Activated CD4-positive, alpha-beta T cell treated with anti-CD3 and anti-CD28 coated beads for 36 hours (primary cell): ENCODE data around the gene DPM3. TPM values are rescaled to one million over a fixed set of nuclear protein-coding genes. Genes with fewer than 3 reads are reported as not detected.

Experiments
- ATAC-seq: fragments of 200-7000 bp; cut with Tn5 transposase; one replicate; pipeline ENCODE4 v1.10.0; 2021; ENCODE audit warnings: mild to moderate bottlenecking, moderate library complexity
- CTCF ChIA-PET: fragments of 350-600 bp; sonication (Branson Sonifier 250); formaldehyde crosslinking; loops from one replicate; lab custom pipeline; 2021; ENCODE audit warnings: antibody characterized with exemption; lab: Charles Lee
- POLR2A ChIA-PET: fragments of 350-600 bp; sonication (Branson Sonifier 250); formaldehyde crosslinking; loops from one replicate; lab custom pipeline; 2021; ENCODE audit warnings: antibody characterized with exemption, inconsistent platforms; lab: Charles Lee
- DNase-seq: peaks from one replicate; pipeline ENCODE4 v3.0.0-alpha.2; 2020
- H3K27ac Mint-ChIP-seq: one replicate; pipeline ENCODE4 v1.8.0; 2021; ENCODE audit warnings: mixed read lengths
- H3K27me3 Mint-ChIP-seq: one replicate; pipeline ENCODE4 v1.8.0; 2021; ENCODE audit warnings: mixed read lengths
- H3K36me3 Mint-ChIP-seq: one replicate; pipeline ENCODE4 v1.8.0; 2021; ENCODE audit warnings: low read depth, mixed read lengths
- H3K4me1 Mint-ChIP-seq: one replicate; pipeline ENCODE4 v1.8.0; 2021; ENCODE audit warnings: mixed read lengths
- H3K4me3 Mint-ChIP-seq: one replicate; pipeline ENCODE4 v1.8.0; 2021; ENCODE audit warnings: mild to moderate bottlenecking, moderate library complexity, mixed read lengths
- H3K9me3 Mint-ChIP-seq: one replicate; pipeline ENCODE4 v1.8.0; 2021; ENCODE audit warnings: low read depth, mixed read lengths
- intact Hi-C, 2 experiments: fragments of 100-400 bp; cut with DNase I in 1 of 2; cut with micrococcal nuclease in 1 of 2; formaldehyde crosslinking; loops; one replicate each; pipeline versions ENCODE4 v1.14.2 to v1.15.1; 2022 to 2024; cut with DNase I, micrococcal nuclease
- total RNA-seq, 2 experiments: library from RNA; stranded (reverse); gene quantifications; one replicate each; pipeline ENCODE4 v1.2.3, GENCODE V29; 2021

DPM3 gene
- total RNA-seq, 2 experiments from 2014 or later, result 29.8 to 34.3 TPM

GRCh38 chr1:155183775-155184221 lies 43.5 kb upstream of the DPM3 start:
- Mint-ChIP-seq H3K36me3 (peaks cover 13% of the 10 kb centered on the region), H3K27me3 (no peaks in the 10 kb centered on the region), H3K27ac (no peak overlapping the region), H3K4me1 (peaks cover 3% of the 10 kb centered on the region), H3K9me3 (no peaks in the 10 kb centered on the region), H3K4me3 (no peak overlapping the region)
- POLR2A ChIA-PET, result interaction anchor here (0.7 kb wide), 1 partner anchor 375 kb away, joined by 3 read pairs; no protein-coding TSS in a partner anchor
- DNase-seq (no peak), ATAC-seq (no peak)
- intact Hi-C loops, result no loop called here
- CTCF ChIA-PET, result interaction anchor here (0.9 kb wide), 1 partner anchor 11 kb away, joined by 3 read pairs; the partner anchor contains the start of gene KRTCAP2

- Mint-ChIP-seq H3K36me3 (peaks cover 16% of the 10 kb centered on the region), H3K9me3 (no peaks in the 10 kb centered on the region), H3K4me1 (peaks cover under 1% of the 10 kb centered on the region), H3K4me3 (no peak overlapping the region), H3K27ac (no peak overlapping the region), H3K27me3 (no peaks in the 10 kb centered on the region)
- intact Hi-C loops, result no loop called here
- ChIA-PET POLR2A (no interaction called here), CTCF (no interaction called here)
- ATAC-seq, result no peak
- no peak for DNase-seq
Measured at GRCh38 chr1:155182052-155182550, 41.8 kb upstream of the DPM3 start.

GRCh38 chr1:155181371-155182051 lies 41.2 kb upstream of the DPM3 start:
- H3K9me3 Mint-ChIP-seq, result no peaks in the 10 kb centered on the region
- ChIA-PET POLR2A (no interaction called here), CTCF (no interaction called here)
- DNase-seq (no peak), ATAC-seq (no peak)
- intact Hi-C loops, result no loop called here
- peaks cover 21% of the 10 kb centered on the region for H3K36me3 Mint-ChIP-seq
- no peak overlapping the region for H3K27ac Mint-ChIP-seq
- H3K4me3 Mint-ChIP-seq, result no peak overlapping the region
- H3K4me1 Mint-ChIP-seq, result peaks cover 6% of the 10 kb centered on the region
- no peaks in the 10 kb centered on the region for H3K27me3 Mint-ChIP-seq

GRCh38 chr1:155179112-155180031 lies 39.0 kb upstream of the DPM3 start:
- Mint-ChIP-seq H3K4me1 (peaks cover 25% of the 10 kb centered on the region), H3K9me3 (no peaks in the 10 kb centered on the region), H3K27me3 (no peaks in the 10 kb centered on the region), H3K36me3 (peaks cover 21% of the 10 kb centered on the region), H3K4me3 (no peak overlapping the region), H3K27ac (no peak overlapping the region)
- intact Hi-C loops, result no loop called here
- ChIA-PET CTCF (interaction anchor here (0.8 to 2.0 kb wide), 3 partner anchors 13 to 71 kb away, joined by 3 to 7 read pairs (median 4); no protein-coding TSS in a partner anchor), POLR2A (no interaction called here)
- DNase-seq (peak; percentile 4), ATAC-seq (no peak)

GRCh38 chr1:155178441-155179111 lies 38.2 kb upstream of the DPM3 start:
- intact Hi-C loops, result no loop called here
- peak; percentile 5 for DNase-seq

GRCh38 chr1:155177918-155178281 lies 37.6 kb upstream of the DPM3 start:
- Mint-ChIP-seq H3K27me3 (no peaks in the 10 kb centered on the region), H3K4me3 (no peak overlapping the region), H3K27ac (no peak overlapping the region), H3K4me1 (peaks cover 37% of the 10 kb centered on the region), H3K9me3 (no peaks in the 10 kb centered on the region), H3K36me3 (peaks cover 23% of the 10 kb centered on the region)
- ATAC-seq (no peak), DNase-seq (peak; percentile 3)
- CTCF ChIA-PET, result interaction anchor here (0.6 to 1.6 kb wide), 7 partner anchors 11 to 143 kb away, joined by 3 to 20 read pairs (median 4); partner anchors contain the start of gene RUSC1
- intact Hi-C loops, result loop anchor here in 1 of 2 experiments (2.0 kb wide), 1 partner anchor 15 kb away; no protein-coding TSS in a partner anchor
- POLR2A ChIA-PET, result interaction anchor here (1.2 kb wide), 1 partner anchor 17 kb away, joined by 3 read pairs; no protein-coding TSS in a partner anchor

More at GRCh38 chr1:155178441-155179111, 38.2 kb upstream of the DPM3 start:
- CTCF ChIA-PET, result interaction anchor here (0.6 to 2.0 kb wide), 7 partner anchors 11 to 142 kb away, joined by 3 to 20 read pairs (median 4); partner anchors contain the start of gene RUSC1
- Mint-ChIP-seq H3K27me3 (no peaks in the 10 kb centered on the region), H3K27ac (no peak overlapping the region), H3K9me3 (no peaks in the 10 kb centered on the region), H3K4me3 (no peak overlapping the region), H3K4me1 (peaks cover 31% of the 10 kb centered on the region), H3K36me3 (peaks cover 21% of the 10 kb centered on the region)
- ATAC-seq, result no peak
- POLR2A ChIA-PET, result no interaction called here

GRCh38 chr1:155177192-155177917 lies 37.0 kb upstream of the DPM3 start:
- Mint-ChIP-seq H3K27ac (no peak overlapping the region), H3K9me3 (no peaks in the 10 kb centered on the region), H3K4me3 (no peak overlapping the region), H3K27me3 (no peaks in the 10 kb centered on the region), H3K36me3 (peaks cover 26% of the 10 kb centered on the region), H3K4me1 (peaks cover 39% of the 10 kb centered on the region)
- DNase-seq, result peak; percentile 2
- intact Hi-C loops, result loop anchor here in 1 of 2 experiments (2.0 kb wide), 1 partner anchor 15 kb away; no protein-coding TSS in a partner anchor
- no peak for ATAC-seq
- CTCF ChIA-PET, result interaction anchor here (0.7 to 6.6 kb wide), 7 partner anchors 10 to 210 kb away, joined by 3 to 72 read pairs (median 8); partner anchors contain the start of gene RUSC1
- POLR2A ChIA-PET, result interaction anchor here (1.2 kb wide), 1 partner anchor 17 kb away, joined by 3 read pairs; no protein-coding TSS in a partner anchor

- H3K36me3 Mint-ChIP-seq, result peaks cover 32% of the 10 kb centered on the region
- CTCF ChIA-PET, result interaction anchor here (0.6 to 6.6 kb wide), 8 partner anchors 9 to 210 kb away, joined by 3 to 75 read pairs (median 14); partner anchors contain the start of gene SLC50A1
- peak overlapping the region; percentile 98 for H3K4me3 Mint-ChIP-seq
- no peaks in the 10 kb centered on the region for H3K27me3 Mint-ChIP-seq
- peaks cover 45% of the 10 kb centered on the region for H3K4me1 Mint-ChIP-seq
- POLR2A ChIA-PET, result interaction anchor here (1.0 kb wide), 1 partner anchor 18 kb away, joined by 3 read pairs; no protein-coding TSS in a partner anchor
- H3K27ac Mint-ChIP-seq, result peak overlapping the region; percentile 5
- peak; percentile 48 for ATAC-seq
- intact Hi-C loops, result loop anchor here (1.0 to 2.0 kb wide), 3 partner anchors 16 to 50 kb away; no protein-coding TSS in a partner anchor
- peak; percentile 92 for DNase-seq
- no peaks in the 10 kb centered on the region for H3K9me3 Mint-ChIP-seq
Measured at GRCh38 chr1:155176544-155177071, 36.3 kb upstream of the DPM3 start.

GRCh38 chr1:155175927-155176371 lies 35.6 kb upstream of the DPM3 start:
- H3K27me3 Mint-ChIP-seq, result no peaks in the 10 kb centered on the region
- peak overlapping the region; percentile 98 for H3K4me3 Mint-ChIP-seq
- ATAC-seq (no peak), DNase-seq (peak; percentile 65)
- H3K9me3 Mint-ChIP-seq, result no peaks in the 10 kb centered on the region
- H3K36me3 Mint-ChIP-seq, result peaks cover 32% of the 10 kb centered on the region
- intact Hi-C loops, result loop anchor here (1.0 to 2.0 kb wide), 3 partner anchors 17 to 50 kb away; no protein-coding TSS in a partner anchor
- ChIA-PET CTCF (interaction anchor here (0.6 to 6.6 kb wide), 12 partner anchors 13 to 165 kb away, joined by 3 to 75 read pairs (median 5); partner anchors contain the start of gene SLC50A1), POLR2A (interaction anchor here (0.6 to 1.7 kb wide), 3 partner anchors 18 to 79 kb away, joined by 3 to 6 read pairs (median 3); partner anchors contain the start of gene ENTREP3)
- H3K4me1 Mint-ChIP-seq, result peaks cover 48% of the 10 kb centered on the region
- H3K27ac Mint-ChIP-seq, result no peak overlapping the region
